HG02588 (cell line): ENCODE measurements around the gene SMIM41.
A peak's percentile ranks its signal among the peaks of the same experiment; 100 is the strongest.

Source experiments
- ATAC-seq: cut with Tn5 transposase; IDR thresholded peaks from one replicate; pipeline ENCODE4 v1.9.1; 2021; ENCODE audit warnings: mild to moderate bottlenecking, moderate library complexity; ENCODE audit not compliant: unreplicated experiment

Gene SMIM41

GRCh38 chr12:52062167-52063081 lies 17.1 kb upstream of the SMIM41 start:
- no peak for ATAC-seq

- ATAC-seq: no peak
Observed at GRCh38 chr12:52063082-52063924, 16.2 kb upstream of the SMIM41 start.

- no peak for ATAC-seq
Observed at GRCh38 chr12:52063981-52064649, 15.4 kb upstream of the SMIM41 start.

GRCh38 chr12:52066346-52067080 lies 13.0 kb upstream of the SMIM41 start:
- no peak for ATAC-seq

GRCh38 chr12:52067081-52067374 lies 12.5 kb upstream of the SMIM41 start:
- ATAC-seq: no peak

DNA sequence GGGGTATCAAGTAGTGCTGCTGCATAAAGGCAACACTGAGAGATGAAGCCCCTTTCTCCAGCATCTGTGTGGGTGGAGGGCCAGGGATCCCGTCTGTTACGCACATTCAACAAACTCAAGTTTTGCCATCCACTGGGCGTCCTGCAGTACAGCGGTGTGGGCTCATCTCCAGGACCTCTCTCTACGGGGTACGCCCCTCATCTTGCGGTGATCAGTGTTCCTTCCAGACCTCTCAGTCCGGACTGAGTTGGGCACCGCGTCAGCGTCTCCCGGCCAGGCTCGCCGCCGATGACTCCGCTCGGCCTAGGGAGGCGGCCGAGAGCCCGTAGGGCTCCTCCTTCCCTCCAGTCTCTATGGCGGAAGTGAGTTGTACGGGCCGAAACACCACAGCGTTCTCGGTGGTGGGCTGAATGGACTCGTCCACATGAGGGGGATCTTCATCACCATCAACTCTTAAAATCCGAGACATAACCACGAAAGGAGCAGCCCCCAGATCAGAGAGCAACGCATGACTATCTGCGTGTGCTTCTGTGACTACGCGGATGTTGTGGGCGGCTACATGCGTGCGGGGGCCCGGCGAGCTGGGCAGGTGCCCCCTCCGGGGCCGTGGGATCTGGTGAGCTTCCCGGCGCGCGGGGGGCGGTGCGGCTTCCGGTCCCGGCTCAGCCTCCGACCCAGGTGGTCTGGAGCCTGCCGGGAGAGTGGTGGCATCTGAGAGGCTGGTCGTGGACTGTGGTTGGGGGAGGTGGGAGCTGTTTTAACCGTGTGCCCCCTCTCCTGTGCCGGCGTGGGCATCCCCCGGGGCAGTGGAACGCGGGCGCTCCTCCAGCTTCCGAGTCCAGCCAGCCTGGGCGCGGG lies 9.9 kb upstream of the SMIM41 start, which contains the start of gene ATG101:
Gene ATG101, plus strand, starts transcription at position 652 of the 858 bp plus-strand sequence. CDS start 3,673 bp downstream, outside the sequence.
- ATAC-seq: peak; percentile 93

- peak; percentile 26 for ATAC-seq
Observed at GRCh38 chr12:52070185-52070925, 9.1 kb upstream of the SMIM41 start.

GRCh38 chr12:52073531-52074381 lies 5.7 kb upstream of the SMIM41 start:
- ATAC-seq: no peak

GRCh38 chr12:52074971-52075724 lies 4.4 kb upstream of the SMIM41 start:
- no peak for ATAC-seq

DNA sequence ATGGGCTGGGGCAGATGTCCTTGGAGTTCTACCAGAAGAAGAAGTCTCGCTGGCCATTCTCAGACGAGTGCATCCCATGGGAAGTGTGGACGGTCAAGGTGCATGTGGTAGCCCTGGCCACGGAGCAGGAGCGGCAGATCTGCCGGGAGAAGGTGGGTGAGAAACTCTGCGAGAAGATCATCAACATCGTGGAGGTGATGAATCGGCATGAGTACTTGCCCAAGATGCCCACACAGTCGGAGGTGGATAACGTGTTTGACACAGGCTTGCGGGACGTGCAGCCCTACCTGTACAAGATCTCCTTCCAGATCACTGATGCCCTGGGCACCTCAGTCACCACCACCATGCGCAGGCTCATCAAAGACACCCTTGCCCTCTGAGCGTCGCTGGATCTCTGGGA lies 2.7 kb upstream of the SMIM41 start:
- ATAC-seq: no peak

GRCh38 chr12:52078276-52078675 lies 1.2 kb upstream of the SMIM41 start:
- ATAC-seq: no peak

DNA sequence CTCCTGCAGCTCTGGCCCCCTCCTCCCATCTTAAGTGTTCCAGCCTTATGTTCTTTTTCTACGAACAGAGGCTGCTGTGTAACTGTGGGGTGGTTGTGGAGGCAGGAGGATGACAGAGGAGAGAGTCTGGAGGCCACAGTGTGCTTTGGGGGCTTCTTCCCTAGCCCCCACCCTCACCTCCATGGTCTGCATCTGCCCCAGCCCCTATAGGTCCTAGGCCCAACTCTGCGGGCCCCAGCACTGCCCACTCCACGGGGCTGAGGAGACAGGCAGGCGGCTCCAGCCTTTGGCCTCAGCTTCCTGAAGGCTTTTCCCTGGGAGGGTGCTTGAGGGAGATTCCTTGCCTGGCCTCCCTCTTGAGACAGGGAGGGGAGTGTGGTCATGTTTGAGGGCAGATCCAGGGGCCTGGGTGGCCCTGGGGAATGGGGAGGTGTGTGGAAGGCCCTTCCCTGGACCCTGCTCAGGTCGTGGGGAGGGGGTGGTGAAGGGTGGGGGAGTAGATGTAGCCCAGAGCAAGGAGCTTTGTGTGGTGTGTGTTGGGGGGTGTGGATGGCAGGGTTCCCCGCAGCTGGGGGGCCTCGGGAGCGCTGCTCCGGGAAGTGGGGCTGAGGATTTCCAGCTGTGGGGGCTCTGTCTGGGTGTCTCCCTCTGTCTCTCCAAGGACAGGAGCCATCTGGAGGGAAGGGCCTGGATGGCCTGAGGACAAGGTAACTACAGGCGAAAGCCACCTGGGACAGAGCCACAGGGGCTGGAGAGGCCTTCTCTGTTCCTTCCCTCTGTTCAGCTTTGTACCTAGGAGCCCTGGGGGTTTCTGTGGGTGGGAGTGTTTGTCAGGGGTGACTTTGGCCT lies 1.1 kb downstream of the SMIM41 start:
- ATAC-seq: no peak

GRCh38 chr12:52081263-52081733 lies 1.8 kb downstream of the SMIM41 start:
- peak; percentile 58 for ATAC-seq

- ATAC-seq: no peak
Observed at GRCh38 chr12:52082026-52082668, 2.6 kb downstream of the SMIM41 start.

GRCh38 chr12:52082669-52082987 lies 3.1 kb downstream of the SMIM41 start:
- ATAC-seq: no peak
